22Rv1 (cell line): ENCODE measurements around the gene HDDC2.

ENCODE experiments used
- H3K27ac ChIP-seq: fragments of 450-650 bp; 2 replicates; pipeline ENCODE4 v1.5.1; 2017
- CTCF ChIP-seq: fragments of 450-650 bp; IDR thresholded peaks from 2 replicates; pipeline ENCODE4 v1.5.1; 2017; ENCODE audit warnings: mild to moderate bottlenecking
- ZFX ChIP-seq: fragments of 450-650 bp; IDR thresholded peaks from 2 replicates; pipeline ENCODE4 v1.6.1; 2017; ENCODE audit warnings: antibody characterized with exemption, borderline replicate concordance

The HDDC2 gene

GRCh38 chr6:125233202-125233601, 68.6 kb downstream of the HDDC2 start:
- TF ChIP-seq CTCF (no peak), ZFX (no peak)
- H3K27ac ChIP-seq = no peak overlapping the region

- H3K27ac ChIP-seq = no peak overlapping the region
- TF ChIP-seq CTCF = no peak
- no peak for TF ChIP-seq ZFX
Observed at GRCh38 chr6:125232466-125232865, 69.3 kb downstream of the HDDC2 start.

- H3K27ac ChIP-seq = no peak overlapping the region
- TF ChIP-seq ZFX = no peak
- no peak for TF ChIP-seq CTCF
Observed at GRCh38 chr6:125231574-125232343, 70.0 kb downstream of the HDDC2 start.

- no peak for TF ChIP-seq CTCF
- TF ChIP-seq ZFX = no peak
- H3K27ac ChIP-seq = no peak overlapping the region
Observed at GRCh38 chr6:125231133-125231532, 70.6 kb downstream of the HDDC2 start.

GRCh38 chr6:125230674-125231073, 71.1 kb downstream of the HDDC2 start:
- no peak for TF ChIP-seq CTCF
- TF ChIP-seq ZFX = no peak
- H3K27ac ChIP-seq = no peak overlapping the region

- TF ChIP-seq ZFX (no peak), CTCF (no peak)
- H3K27ac ChIP-seq = no peak overlapping the region
Observed at GRCh38 chr6:125228981-125229479, 72.7 kb downstream of the HDDC2 start.

GRCh38 chr6:125227244-125227643, 74.5 kb downstream of the HDDC2 start:
- no peak overlapping the region for H3K27ac ChIP-seq
- TF ChIP-seq ZFX = no peak
- no peak for TF ChIP-seq CTCF
